ENCODE results near the gene SUSD6.
A peak's percentile ranks its signal among the peaks of the same experiment; 100 is the strongest.

SUSD6 gene

DNA sequence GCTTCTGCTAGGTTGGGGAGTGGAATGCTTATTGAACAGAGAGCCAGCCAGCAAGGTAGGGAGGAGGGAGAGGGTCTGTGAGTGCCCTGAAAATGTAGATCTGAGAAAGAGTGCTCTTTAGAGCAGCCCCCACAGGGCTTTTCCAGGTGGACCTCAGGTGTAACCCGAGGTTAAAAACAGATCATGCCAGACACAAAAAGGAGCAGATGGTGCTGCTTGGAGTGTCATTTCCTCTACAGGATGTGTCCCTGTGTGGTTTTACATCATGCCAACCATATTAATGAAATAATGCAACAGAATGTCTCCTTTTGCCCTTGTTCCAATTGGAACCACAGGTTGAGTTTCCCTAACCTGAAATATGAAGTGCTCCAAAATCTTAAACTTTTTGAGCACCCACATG is 6.4 kb downstream of the SUSD6 start:
- no peak for DNase-seq (ENCODE audit: low read depth)
- H3K4me3 ChIP-seq (ENCODE audit: control insufficient read depth, low read depth, low read length): no peak overlapping the region
- TF ChIP-seq CTCF (conservative IDR thresholded peaks at IDR 0.05; ENCODE audit: control insufficient read depth, insufficient read depth, low read depth, low read length): no peak

DNA sequence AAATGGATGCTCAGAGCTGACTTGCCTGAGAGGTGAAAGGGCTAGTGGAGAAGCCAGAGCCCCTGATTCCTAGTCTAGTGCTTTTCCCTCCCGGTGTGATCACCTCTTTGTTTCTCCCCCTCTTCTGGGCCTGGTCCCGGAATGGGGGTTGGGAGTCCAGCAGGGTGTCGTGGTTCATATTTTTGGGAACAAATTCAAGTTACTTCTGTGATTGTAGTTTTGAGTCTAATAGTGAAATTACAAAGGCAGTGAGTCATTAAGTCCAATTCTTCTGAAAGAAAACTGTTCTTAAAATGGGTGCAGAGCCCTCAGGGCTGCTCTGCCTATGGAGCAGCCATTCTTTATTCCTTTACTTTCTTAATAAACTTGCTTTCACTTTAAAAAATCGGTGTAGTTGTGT is 7.6 kb downstream of the SUSD6 start:
- no peak overlapping the region for H3K4me3 ChIP-seq (ENCODE audit: control insufficient read depth, low read depth, low read length)
- TF ChIP-seq CTCF (conservative IDR thresholded peaks at IDR 0.05; ENCODE audit: control insufficient read depth, insufficient read depth, low read depth, low read length): no peak
- peak; percentile 37 for DNase-seq (ENCODE audit: low read depth)

GRCh38 chr14:69620211-69620611 is 8.8 kb downstream of the SUSD6 start:
- DNase-seq (ENCODE audit: low read depth): no peak
- no peak overlapping the region for H3K4me3 ChIP-seq (ENCODE audit: control insufficient read depth, low read depth, low read length)
- TF ChIP-seq CTCF (conservative IDR thresholded peaks at IDR 0.05; ENCODE audit: control insufficient read depth, insufficient read depth, low read depth, low read length): no peak

- no peak overlapping the region for H3K4me3 ChIP-seq (ENCODE audit: control insufficient read depth, low read depth, low read length)
Measured at GRCh38 chr14:69620981-69621380, 9.6 kb downstream of the SUSD6 start.

GRCh38 chr14:69624136-69624535 is 12.7 kb downstream of the SUSD6 start:
- H3K4me3 ChIP-seq (ENCODE audit: control insufficient read depth, low read depth, low read length): no peak overlapping the region
- no peak for TF ChIP-seq CTCF (conservative IDR thresholded peaks at IDR 0.05; ENCODE audit: control insufficient read depth, insufficient read depth, low read depth, low read length)
- no peak for DNase-seq (ENCODE audit: low read depth)

More at GRCh38 chr14:69620981-69621380, 9.6 kb downstream of the SUSD6 start:
- TF ChIP-seq CTCF (conservative IDR thresholded peaks at IDR 0.05; ENCODE audit: control insufficient read depth, insufficient read depth, low read depth, low read length): no peak
- DNase-seq (ENCODE audit: low read depth): no peak

DNA sequence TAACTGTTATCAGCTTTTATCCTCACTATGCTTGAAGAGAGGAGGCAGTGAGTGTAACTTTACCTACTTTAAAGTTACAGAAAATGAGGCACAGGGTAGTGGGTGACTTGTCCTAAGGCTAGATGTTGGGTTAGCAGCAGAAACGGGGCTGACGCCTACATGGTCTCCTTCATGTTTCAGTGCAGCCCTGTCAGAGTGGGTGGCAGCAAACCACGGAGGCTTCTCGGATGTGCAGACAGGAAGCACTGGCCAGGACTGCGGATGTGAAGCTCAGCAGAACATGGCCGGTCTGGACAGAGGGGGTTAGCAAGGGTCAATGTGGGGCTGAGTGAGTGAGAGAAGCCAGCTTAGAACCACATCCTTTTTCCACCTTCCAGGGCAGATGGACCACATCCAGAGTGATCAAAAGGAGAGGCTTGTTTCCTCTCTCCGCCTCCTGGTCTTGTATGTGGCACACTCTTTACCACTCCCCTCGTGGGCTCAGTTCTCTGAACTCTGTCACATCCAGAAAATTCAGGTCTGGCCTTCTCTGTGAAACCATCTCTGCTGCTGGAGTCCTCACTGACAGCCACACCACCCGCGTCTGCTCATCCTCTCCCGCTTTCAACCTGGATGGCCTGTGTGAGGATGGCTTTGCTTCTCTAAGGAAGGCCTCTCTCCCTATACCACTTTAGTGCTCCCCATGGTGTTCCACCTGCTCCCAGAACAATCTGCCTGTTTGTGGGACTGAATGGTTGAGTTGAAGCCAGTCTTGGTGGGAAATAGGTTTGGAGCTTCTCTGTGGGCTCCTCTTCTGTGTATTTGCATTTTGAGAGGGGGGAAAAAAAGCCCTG is 14.1 kb downstream of the SUSD6 start:
- no peak overlapping the region for H3K4me3 ChIP-seq (ENCODE audit: control insufficient read depth, low read depth, low read length)
- peak; percentile 53 for DNase-seq (ENCODE audit: low read depth)
- TF ChIP-seq CTCF (conservative IDR thresholded peaks at IDR 0.05; ENCODE audit: control insufficient read depth, insufficient read depth, low read depth, low read length): no peak

Data from fibroblast of mammary gland (primary cell).